NCI-H2196 (cell line): ENCODE measurements around the gene ZNF385C.

ENCODE experiments used
- DNase-seq: peaks from one replicate; lab custom pipeline; 2025; ENCODE audit not compliant: unreplicated experiment; lab: John Stamatoyannopoulos, UW

The ZNF385C gene

DNA sequence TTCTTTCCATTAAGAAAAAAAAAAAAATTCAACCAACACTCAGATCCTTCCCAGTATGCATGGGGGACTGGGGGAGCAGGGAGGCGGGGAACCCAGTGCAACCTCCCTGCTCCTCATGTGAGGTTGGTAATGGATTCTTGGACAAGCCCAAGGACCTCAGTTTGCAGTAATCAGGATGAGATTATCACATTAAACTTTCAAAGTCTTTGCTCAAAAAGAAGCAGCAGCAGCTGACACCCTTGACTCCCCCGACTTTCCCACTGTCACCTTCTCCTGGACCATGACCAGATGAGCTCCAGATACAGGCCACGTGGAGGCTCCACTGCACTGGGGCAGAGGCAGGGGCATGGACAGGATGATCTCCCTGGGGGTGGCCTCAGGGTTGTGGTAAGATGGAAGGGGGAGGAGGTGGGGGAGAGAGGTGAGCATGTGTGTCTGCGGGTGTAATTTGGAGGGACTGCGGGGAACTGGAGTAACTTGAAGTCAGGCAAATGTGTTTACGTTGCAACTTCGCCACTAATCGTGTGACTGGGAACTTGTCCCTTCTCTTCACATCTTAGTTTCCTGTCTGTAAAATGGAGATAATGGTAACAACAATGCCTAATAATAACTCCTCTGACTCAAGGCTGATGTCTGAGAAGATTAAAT is 19.8 kb downstream of the ZNF385C start:
- no peak for DNase-seq

DNA sequence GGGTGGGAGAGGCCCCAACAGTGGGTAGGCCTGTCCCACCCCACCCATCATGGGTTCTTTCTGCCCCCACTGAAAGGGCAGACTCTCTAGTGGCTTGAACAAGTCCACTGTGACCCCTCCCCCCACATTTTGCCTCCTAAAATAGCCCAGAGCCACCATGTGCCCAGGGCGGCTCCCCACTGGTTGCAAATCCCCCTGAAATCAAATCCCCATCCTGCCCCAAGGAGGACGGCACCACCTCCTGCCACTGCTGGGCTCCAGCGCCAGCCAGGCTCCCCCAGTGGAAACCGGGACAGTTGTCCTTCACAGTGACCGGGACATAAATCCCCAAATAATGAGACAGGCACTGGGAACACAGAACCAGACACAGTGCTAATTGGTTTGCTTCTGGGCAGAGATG is 20.5 kb downstream of the ZNF385C start:
- no peak for DNase-seq

DNA sequence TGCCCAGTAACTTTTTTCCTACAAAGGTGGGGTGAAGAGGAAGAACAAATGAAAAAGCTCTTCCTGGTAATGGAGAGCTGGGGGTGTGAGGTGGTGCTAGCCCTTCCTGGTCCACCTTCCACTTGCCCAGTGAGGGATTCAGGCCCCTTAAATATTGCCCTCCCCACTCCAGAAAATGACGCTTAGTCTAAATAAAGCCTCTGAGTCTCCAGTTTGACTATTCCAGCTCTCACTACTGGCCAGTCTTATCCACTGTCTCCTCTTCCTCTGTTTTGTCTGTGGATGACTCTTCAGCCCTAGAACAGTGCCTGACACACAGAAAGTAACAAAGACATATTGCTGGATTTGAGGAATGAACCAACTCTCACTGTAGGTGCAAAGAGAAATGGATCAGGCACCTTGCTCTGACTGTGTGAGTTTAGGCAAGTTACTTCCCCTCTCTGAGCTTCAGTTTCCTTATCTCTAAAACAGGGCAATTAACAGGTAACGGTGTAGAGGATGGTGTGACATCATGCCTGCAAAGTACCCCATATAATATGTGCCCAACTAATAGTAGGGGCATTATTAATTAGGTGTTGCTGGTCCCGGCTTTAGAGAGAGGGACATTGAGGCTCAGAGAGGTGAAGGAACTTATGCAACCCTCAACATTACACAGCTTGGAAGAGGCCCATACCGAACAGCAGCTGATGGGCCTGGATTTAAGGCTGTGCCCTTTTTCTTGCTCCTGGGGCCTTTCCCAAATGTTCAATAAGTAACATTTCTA is 21.3 kb downstream of the ZNF385C start:
- DNase-seq: no peak

DNA sequence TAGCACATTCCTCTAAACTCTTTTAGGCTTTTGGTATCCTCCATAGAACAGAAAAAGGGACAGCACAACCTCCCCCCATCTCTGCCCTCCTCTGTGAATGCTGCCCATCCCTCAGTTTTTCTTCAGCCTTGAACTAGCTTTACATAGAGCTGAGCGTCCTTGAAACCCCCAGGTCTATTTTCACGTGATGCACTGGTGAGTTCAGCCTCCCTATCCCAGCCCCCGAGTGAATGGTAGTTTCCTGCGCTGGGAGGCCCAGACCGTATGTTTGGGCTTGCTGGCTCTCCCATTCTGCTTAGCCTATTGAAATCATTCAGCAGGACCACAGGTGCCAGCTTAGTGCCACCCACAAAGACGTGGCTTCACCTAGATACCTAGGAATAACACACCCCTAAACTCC is 22.5 kb downstream of the ZNF385C start:
- DNase-seq: no peak

DNA sequence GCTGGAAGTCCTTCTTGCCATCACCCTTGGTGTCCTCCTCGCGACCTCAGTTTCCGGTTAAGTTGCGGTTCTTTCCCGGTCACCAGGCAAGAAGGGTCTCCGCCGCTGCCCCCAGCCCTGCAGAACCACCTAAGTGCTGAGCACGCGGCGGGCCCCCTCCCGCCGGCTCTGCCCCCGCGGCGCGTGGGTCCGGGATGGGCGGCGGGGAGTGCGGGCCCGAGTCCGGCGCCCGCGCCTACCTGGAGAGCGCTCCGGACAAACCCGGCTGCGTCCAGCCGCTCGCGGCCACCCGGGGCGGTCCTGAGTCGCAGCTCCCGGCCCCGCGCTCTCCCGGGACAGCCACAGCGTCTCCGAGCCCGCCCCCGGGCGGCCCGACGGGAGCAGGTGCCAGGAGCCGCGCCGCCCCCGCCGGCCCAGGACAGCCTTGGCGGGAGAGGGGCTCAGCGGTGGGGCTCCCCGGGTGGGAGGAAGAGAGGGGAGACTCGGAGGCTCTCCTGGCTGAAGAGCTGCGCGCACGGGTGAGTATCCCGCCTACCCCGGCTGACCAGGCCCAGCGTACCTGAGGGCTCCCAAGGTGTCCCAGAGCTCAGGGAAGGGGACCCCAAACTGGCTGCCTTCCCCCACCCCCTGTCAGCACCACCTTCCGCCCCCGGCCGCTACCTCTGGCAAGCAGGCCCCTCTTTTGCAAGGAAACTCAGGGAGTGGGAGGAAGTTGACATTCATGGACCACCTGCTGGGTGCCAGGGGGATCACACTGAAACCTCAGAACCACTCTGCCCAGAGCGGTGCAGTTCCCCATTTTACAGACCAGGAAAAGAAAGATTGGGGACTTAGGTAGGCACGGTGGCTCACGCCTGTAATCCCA is 25.7 kb downstream of the ZNF385C start:
- DNase-seq: no peak

DNA sequence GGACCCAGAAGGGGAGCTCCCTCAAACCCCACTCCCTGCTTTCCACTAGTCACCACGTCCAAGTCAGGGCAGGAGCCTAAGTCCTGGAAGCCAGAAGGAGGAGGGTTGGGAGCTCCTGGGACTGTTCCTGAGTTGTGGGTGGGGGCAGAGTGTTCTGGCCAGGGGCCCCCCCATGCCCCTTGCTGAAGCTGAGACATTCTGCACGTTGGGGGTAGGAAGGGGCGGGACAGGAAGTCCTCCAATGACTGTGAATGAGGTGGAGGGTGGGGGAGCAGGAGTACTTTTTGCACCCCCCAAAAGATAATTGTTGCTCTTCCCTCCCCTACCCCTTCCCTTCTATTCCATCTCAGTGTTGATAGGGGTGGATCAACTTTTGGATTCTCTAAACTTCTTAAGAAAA is 26.5 kb downstream of the ZNF385C start:
- no peak for DNase-seq

DNA sequence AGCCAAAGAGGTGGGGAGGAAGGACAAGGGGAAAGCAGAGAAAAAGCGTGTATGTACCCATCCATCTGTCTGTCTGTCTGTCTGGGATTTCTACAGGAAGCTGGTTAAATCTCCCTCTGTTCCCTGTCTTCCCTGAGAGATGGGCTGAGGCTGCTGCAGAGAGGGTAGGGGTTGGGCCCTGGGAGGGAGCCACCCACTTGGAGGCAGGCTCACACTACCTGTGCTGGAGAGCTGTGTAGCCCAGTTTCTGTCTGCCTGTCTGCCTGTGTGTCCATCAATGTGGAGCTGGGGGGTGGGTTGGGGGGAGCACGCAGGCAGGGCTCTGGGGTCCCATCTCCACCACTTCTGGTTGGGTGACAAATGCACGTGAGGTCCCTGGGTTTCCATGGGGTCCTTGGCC is 29.3 kb downstream of the ZNF385C start:
- DNase-seq: no peak

DNA sequence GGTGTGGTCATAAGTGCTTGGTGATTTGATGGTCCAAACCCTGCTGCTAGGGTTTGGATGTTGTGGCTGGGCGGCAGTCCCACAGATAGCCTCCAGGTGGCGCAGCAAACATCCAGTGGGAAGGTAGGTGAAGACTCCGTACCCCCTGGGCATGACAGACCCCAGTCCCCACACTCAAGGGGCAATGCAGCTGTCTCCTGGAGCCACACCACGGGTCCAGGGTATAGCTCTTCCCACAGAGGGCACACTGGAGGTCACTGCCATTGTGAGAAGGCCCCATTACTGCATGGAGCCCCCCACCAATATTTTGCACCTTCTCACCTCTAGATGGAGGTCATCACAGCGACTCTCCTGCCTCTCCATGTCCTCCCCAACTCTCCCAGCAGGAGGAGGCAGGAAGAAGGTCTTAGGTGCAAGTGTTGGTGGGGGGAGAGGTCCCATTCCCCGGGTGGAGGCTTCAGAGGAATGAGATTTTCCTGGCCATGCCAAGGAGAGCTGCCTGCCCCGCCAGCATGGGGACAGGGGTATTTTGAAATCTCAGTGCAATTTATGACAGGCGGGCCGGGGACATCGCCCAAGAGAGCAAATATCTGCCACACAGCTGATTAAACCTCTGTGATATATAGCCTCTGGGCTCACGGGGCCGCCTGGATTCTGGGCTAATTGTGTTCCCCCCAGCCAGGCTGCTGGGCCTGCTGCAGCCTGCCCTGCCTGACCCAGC is 30.7 kb downstream of the ZNF385C start:
- DNase-seq: peak; percentile 43

DNA sequence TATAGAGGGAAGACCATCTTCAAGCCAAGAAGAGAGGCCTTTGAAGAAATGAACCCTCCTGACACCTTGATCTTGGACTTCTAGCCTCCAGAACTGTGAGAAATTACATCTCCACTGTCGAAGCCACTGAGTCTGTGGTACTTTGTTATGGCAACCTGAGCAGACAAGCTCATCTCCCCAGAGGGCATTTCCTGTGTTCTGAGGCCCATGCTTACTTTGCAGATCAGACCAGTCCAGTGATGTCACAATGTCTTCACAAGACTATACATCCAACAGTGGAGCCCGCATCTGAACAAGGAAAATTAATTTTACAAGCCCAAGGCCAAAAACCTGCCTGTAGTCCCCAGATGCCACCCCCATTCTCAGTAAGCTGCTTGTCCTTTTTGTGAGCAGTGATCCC is 33.1 kb downstream of the ZNF385C start:
- no peak for DNase-seq

DNA sequence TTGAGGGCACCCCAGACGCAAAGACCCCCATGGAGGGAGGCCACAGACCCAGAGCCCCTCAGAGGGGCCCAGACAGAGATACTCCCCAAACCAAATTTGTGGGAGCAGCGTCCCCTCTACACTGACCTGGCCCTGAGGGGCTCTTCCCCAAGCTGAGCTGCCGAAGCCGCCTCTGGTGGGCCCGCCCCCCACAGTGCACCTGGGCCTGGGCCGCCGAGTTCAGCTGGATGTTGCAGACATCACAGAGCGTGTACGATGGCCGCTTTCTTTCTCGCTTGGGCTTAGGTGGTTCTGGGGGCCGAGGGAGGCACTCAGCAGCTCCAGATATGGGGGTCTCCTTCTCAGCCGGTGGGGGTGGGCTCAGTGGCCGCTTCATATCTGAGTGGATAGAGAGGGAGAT is 35.6 kb downstream of the ZNF385C start:
- no peak for DNase-seq

DNA sequence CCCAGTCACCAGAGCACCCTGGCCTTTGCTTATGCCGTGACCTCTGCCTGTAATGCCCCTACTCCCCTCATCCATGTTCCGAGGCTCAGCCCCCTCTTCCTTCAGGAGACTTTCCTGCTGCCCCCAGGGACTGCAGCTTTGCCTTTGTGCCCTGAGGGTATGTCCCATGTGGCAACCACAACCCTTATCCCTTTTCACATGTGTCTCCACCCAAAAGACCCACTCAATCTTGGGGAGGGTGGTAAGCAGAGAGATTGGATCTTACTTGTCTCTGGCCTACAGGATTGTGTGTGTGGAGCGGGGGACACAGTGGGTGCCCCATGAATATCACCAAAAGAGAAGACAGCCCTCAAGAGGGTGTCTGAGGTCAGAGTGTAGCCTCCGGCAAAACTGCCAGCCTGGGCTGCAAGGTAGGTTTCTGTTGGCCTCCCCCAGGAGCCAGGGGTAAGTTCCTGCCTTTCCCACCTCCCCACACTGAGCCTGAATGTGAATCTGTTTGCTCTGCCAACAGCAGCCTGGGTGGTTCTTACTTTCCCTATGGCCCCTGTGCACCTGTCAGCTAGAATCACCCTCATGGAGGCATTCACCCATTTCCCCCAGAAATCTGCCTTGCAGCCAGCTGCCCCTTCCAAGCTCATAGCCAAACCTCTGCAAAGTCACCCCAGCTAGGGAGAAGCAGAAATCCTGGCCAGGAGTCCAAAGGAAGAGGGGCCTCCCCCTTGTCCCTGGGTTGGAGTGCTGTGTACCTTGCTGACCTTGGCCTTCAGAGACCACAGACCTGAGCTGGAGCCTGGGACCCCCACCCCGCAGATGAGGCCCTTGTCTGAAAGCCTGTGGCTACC is 36.4 kb downstream of the ZNF385C start:
- no peak for DNase-seq

DNA sequence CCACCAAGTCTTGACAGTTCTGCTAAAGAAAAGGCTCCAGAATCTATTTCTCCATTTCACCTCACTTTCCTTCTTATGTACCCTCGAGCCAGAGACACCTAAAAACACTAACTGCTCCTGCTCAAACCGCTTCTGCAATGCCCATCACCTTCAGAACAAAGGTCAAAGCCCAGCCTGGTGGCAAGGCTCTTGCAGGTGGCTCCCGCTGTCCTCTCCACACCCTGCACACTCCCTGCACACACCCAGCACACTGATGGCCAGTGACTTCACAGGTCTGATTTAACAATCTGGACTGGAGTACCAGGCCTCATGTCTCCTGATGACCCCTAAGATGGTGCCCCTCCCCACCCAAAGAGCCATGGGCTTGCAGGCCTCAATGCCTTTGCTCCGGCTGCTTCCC is 38.0 kb downstream of the ZNF385C start:
- no peak for DNase-seq

DNA sequence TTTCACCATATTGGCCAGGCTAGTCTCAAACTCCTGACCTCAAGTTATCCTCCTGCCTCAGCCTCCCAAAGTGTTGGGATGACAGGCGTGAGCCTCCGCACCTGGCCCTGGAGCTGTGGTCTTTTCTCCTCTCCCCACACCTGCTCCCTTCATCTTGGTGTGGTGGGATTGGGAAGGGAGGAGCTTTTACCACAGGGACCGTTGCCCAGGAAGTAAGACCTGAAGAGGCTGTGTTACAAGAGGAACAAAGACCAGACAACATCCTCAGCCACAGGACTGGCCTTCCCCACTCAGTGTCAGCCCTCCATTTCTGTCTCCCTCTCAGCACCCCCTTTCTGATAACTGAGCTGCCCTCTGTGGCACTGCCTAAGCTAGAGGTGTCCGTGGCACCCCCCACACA is 38.5 kb downstream of the ZNF385C start:
- DNase-seq: no peak

DNA sequence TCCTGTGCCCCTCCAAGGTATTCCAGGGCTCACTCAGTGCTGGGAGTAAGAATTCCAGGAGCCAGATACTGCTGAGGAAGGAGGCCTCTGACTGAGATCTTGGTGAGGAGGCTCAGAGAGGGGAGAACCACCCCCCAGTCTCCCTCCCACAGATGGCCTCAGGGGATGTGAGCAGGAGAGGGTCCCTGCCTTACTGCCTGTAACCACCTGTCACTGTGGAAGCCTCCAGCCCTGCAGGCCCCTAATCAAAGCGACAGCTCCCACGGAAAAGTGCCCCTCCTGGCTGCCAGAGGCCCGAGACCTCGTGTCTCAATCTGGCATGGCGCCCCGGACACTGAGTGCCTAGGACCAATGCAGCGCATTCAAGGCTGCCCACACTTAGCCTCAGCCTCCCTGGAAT is 40.2 kb downstream of the ZNF385C start:
- DNase-seq: no peak

DNA sequence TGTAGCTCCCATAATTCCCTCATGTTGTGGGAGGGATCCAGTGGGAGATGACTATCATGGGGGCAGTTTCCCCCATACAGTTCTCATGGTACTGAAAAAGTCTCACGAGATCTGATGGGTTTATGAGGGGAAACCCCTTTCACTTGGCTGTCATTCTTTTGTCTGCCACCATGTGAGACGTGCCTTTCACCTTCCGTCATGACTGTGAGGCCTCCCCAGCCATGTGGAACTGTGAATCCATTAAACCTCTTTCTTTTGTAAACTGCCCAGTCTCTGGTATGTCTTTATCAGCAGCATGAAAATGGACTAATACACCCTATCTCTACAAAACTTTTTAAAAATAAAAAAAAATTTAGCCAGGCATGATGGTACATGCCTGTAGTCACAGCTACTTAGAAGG is 41.6 kb downstream of the ZNF385C start:
- DNase-seq: no peak

DNA sequence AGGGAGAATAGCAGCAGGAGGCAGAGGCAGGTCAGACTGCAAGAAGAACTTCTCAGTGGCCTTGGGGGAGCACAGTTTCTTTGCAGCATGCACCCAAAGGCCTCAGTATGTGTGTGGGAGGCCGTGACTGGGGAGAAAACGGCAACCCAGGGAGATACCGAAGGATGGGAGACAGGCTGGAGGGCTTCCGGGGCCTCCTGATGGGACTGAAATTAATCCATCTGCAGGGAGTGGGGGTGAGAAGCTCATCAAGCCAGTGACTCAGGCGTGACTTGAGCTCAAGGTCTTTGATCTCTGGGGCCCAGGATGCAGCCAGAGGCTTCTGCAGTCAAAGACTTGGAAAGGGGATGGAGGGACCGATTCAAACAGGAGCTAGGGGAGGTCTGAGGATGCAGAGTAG is 42.8 kb downstream of the ZNF385C start:
- DNase-seq: no peak

DNA sequence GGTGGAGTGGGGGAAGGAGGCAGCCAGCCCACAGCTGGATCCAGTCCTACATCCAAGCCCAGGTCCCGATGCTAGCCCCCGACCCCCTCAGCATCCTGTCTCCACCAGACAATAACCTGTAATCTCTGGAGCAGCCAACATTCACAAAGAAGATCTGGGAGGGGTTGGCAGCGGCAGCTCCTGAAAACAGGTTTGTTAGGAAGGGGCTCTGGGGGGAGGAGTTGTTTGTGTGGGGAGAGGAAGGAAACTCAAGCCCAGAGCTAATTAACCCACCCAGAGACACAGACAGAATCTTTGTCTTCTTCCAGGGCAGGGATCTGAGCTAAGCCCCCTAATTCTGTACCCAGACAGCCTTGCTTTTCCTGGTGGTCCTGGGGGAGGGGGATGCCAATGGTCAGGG is 43.2 kb downstream of the ZNF385C start:
- no peak for DNase-seq

DNA sequence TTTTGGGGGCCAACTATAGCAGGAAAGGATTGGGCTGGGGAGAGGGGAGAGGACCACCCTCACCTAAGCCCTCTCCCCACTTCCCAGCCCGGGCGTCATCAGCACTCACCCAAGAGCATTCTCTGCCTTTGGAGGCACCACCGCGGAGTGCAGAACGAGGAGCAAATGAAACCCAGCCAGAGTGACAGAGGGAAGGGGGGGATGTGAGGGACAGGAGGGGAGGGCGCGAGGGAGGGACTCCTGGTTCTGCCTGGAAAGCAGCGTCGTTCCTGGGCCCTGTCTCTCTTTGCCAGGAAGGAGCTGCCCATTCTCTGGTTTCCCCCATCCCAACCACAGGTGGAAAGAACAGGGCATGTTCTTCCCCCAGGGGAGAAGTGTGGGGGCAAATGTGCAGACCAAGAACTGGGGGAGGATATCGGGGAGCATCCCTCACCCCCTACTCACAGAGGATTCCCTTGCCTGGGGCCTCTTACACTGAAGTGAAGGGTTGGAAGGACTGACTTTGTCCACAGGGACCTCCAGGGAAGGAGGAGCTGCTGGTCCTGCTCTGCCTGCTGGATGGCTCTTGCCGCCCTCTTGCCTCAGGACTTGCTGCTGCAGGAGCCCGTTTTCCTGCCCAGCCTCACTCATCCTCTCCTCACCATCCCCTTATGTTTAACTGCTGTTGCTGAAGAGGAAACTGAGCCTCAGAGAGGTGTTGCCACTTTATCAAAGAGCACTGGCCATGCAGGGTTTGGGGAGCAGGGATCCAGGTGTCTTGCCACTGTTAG is 44.4 kb downstream of the ZNF385C start:
- no peak for DNase-seq

DNA sequence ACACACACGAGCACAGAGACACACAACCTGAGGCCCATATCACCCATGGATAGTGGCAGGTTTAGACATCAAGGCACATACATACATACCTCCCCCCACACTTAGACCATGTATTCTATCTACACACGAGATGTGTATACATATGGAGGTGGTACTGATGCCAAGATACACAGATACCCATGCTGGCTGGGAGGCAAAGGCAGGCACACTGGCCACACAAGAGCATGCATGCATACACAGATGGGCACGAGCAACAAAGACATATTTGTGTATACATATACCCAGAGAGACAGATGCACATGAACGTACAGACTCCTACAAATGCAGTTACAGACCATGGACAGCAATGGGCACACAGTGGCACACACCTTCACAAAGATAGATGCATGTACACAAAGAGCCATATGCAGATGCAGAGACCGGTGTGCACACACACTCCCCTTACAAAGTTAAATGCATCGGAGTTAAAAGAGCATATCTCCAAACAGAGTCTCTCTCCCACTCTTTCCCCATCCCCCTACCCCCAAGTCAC is 45.9 kb downstream of the ZNF385C start:
- DNase-seq: no peak
